Subcutaneous abdominal adipose tissue (tissue), 5 donors: ENCODE measurements around the gene NME4.

Source experiments
- H3K27ac ChIP-seq: one replicate; pipeline ENCODE4 v1.7.0; 2013; ENCODE audit warnings: low read depth, mild to moderate bottlenecking, inconsistent platforms, low read length, moderate library complexity
- H3K27me3 ChIP-seq, 5 donors: one replicate each; pipeline ENCODE4 v1.7.0; 2013; ENCODE audit warnings: low read length in 5 of 5, inconsistent platforms in 1 of 5; ENCODE audit not compliant: control insufficient read depth in 5 of 5, insufficient read depth in 4 of 5
- H3K36me3 ChIP-seq, 5 donors: one replicate each; pipeline ENCODE4 v1.7.0; 2013; ENCODE audit warnings: low read length in 5 of 5; ENCODE audit not compliant: control insufficient read depth in 5 of 5, insufficient read depth in 5 of 5
- H3K4me1 ChIP-seq, 5 donors: one replicate each; pipeline ENCODE4 v1.7.0; 2013; ENCODE audit warnings: low read length in 5 of 5, mild to moderate bottlenecking in 3 of 5, moderate library complexity in 1 of 5; ENCODE audit not compliant: control insufficient read depth in 5 of 5, insufficient read depth in 5 of 5
- H3K4me3 ChIP-seq, 5 donors: one replicate each; pipeline ENCODE4 v1.7.0; 2013; ENCODE audit warnings: low read length in 5 of 5, low read depth in 1 of 5
- H3K9ac ChIP-seq, 5 donors: one replicate each; pipeline ENCODE4 v1.7.0; 2013; ENCODE audit warnings: low read length in 5 of 5, mild to moderate bottlenecking in 4 of 5, moderate library complexity in 3 of 5
- H3K9me3 ChIP-seq, 5 donors: one replicate each; pipeline ENCODE4 v1.7.0; 2013; ENCODE audit warnings: low read length in 5 of 5; ENCODE audit not compliant: control insufficient read depth in 5 of 5
- donor health status: healthy.
- donor health status: healthy.
- donor health status: healthy.
- donor health status: healthy.
- donor health status: healthy.

The NME4 gene

DNA sequence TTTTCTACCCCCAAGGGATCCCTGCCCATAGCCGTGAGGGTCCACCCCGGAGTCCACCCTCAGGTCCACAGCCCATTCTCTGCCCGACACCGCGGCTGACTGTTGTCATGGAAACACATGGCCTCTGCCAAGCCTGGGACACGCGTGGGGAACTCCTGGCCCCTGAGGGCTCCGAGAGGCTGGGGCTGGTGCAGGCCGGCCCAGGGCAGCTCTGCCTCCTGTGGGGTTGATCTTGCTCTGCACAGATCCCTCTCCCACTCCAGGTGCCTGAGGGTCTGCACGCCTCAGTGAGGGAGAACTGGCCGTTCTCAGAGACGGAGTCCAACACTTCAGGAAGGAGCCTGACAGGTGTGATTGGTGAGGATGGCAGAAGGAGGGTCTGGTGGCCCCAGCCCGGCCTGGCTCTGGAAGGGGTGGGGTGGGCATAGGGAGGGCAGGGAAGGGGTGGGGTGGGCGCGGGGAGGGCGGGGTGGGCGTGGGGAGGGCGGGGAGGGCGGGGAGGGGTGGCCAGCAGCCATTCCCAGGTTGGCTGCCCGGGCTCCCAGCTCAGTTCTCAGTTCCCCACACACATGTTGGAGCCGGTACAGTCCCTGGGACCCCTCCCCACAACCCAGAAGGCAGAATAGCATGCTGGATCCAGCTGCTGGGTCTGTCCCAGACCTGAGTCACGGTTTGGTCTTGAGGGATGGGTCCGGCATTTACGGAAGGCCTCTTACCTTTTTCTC is 33.1 kb upstream of the NME4 start:
- no peak overlapping the region for H3K9ac ChIP-seq
- H3K9me3 ChIP-seq: no peaks in the 10 kb centered on the region
- H3K27ac ChIP-seq: no peak overlapping the region
- peaks cover 0 to 29% (median 26%) of the 10 kb centered on the region in 5 donors for H3K36me3 ChIP-seq
- no peak overlapping the region for H3K4me3 ChIP-seq
- peaks cover 0 to 2% (median 0%) of the 10 kb centered on the region in 5 donors for H3K4me1 ChIP-seq
- peaks cover 11 to 25% (median 18%) of the 10 kb centered on the region in 5 donors for H3K27me3 ChIP-seq

DNA sequence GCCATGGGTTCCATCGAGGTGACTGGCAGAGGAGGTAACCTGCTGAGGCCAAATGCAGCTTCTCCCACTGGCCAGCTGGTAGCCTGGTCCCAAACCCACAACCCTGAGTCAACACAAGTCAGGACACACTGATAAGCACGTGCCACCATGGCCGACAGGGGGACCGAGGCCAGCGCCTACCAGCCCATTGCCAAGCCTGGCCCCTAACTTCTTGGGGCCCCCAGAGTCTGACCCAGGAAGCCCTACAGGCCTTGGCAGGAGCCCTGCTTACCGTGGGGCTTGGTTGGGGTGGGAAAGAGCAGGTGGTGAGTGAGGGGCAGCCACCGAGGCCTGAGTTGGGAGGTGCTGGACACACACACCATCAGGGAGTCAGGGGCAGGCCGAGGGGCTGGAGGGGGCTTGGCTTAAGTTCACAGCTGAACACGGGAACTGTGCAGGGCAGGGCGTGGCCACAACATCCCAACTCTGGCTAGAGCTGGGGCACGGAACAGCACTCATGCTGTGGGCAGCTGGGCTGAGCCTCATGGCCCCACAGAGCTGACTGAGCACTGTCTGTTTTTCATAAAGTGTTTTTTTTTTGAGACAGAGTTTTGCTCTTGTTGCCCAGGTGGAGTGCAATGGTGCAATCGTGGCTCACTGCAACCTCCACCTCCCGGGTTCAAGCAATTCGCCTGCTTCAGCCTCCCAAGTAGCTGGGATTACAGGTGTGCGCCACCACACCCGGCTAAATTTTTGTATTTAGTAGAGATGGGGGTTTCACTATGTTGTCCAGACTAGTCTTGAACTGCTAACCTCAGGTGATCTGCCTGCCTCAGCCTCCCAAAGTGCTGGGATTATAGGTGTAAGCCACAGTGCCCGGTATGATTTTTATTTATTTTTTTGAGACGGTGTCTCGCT is 32.2 kb upstream of the NME4 start:
- Histone ChIP-seq H3K9ac (no peak overlapping the region), H3K27ac (no peak overlapping the region), H3K27me3 (peaks cover 11 to 25% (median 18%) of the 10 kb centered on the region in 5 donors), H3K9me3 (no peaks in the 10 kb centered on the region), H3K4me1 (peaks cover 0 to 9% (median 6%) of the 10 kb centered on the region in 5 donors), H3K36me3 (peaks cover 0 to 30% (median 26%) of the 10 kb centered on the region in 5 donors), H3K4me3 (no peak overlapping the region)

DNA sequence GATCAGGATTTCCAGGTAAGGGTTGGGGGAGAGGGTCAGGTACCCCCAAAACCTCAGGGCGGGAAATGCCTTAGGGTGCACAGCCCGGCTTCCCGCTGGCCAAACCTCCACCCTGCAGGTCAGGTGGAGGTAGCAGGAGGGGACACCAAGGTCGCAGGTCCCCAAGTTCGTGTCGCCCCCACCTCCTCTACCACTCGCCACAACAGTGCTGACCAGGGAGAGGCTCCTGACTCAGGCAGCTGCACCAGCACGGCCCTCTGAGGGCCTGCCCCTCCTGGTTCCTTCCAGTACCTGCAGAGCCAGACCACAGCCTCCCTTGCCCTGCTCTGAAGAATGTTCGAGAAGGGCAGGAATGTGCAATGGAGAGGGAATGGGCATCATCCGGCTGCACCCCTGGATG is 30.5 kb upstream of the NME4 start:
- no peak overlapping the region for H3K9ac ChIP-seq
- peaks cover 11 to 25% (median 18%) of the 10 kb centered on the region in 5 donors for H3K27me3 ChIP-seq
- H3K4me3 ChIP-seq: no peak overlapping the region
- no peaks in the 10 kb centered on the region for H3K9me3 ChIP-seq
- no peak overlapping the region for H3K27ac ChIP-seq
- H3K36me3 ChIP-seq: peaks cover 0 to 32% (median 27%) of the 10 kb centered on the region in 5 donors
- peaks cover 0 to 19% (median 15%) of the 10 kb centered on the region in 5 donors for H3K4me1 ChIP-seq

DNA sequence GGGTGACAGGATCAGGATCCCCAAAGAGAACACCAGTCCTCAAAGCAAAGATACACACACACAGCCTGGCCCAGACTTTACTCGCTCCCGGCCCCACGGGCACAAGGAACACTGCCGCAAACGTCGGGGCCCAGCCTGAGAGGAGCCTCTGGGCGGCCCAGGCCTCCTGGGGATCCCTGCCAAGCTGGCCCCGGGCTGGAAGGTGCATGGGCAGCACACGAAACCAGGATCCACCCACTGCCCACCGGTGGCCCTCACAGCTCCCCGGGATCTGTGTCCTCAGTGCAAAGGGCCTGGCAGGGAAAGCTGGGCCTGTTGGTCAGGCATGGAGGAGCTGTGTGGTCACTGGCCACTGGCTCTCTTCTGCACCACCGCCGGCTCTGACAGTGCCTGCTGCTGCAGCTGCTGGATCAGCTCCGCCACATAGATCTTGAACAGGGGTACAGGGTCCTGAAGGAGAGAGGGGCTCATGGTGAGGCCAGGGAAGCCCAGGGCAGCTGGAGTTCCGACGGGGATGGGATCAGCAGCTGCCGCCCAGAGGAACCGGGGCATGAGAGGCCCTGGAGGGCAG is 29.6 kb upstream of the NME4 start:
- H3K27ac ChIP-seq: no peak overlapping the region
- no peak overlapping the region for H3K4me3 ChIP-seq
- H3K9ac ChIP-seq: no peak overlapping the region
- H3K36me3 ChIP-seq: peaks cover 0 to 41% (median 37%) of the 10 kb centered on the region in 5 donors
- H3K4me1 ChIP-seq: peaks cover 0 to 19% (median 14%) of the 10 kb centered on the region in 5 donors
- peaks cover 11 to 19% (median 16%) of the 10 kb centered on the region in 5 donors for H3K27me3 ChIP-seq
- H3K9me3 ChIP-seq: no peaks in the 10 kb centered on the region

DNA sequence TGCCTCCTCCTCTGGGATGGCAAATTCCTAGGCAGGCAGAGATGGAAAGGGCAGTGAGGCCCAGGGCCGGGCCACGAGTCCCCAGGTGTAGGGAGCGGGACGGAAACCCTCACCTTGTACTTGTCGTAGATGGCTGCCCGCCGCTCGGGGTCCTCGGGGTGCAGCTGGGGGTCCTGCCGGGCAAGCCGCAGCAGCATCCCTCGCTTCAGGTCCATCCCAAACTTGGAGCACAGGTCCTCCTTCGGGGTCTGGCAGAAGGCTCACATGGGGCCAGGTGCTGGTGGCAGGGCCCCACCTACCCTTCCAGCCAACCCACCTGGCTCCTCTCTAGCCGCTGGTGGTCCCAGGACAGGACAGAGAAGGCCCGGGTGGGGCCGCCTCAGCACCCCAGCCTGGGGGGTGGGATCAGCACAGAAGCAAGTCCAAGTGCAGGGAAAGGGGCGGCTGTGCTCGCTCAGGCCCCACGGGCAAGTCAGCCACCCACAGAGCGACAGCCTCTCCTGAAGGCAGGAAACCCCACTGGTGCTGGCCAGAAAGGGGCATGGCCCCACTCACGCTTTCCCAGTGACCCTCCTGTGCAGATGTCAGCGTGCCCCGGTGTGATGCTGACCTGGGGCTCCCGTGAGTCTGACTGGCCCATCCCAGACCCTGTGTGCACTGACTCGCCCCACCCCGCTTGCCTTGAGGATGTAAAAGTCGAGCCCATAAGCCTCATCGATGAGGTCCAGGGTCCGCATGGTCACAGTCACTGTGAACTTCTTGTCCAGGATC is 28.4 kb upstream of the NME4 start:
- peaks cover 8 to 12% (median 11%) of the 10 kb centered on the region in 5 donors for H3K27me3 ChIP-seq
- H3K9me3 ChIP-seq: no peaks in the 10 kb centered on the region
- H3K4me1 ChIP-seq: peaks cover 0 to 19% (median 14%) of the 10 kb centered on the region in 5 donors
- no peak overlapping the region for H3K27ac ChIP-seq
- H3K36me3 ChIP-seq: peaks cover 0 to 52% (median 47%) of the 10 kb centered on the region in 5 donors
- no peak overlapping the region for H3K9ac ChIP-seq
- H3K4me3 ChIP-seq: no peak overlapping the region

DNA sequence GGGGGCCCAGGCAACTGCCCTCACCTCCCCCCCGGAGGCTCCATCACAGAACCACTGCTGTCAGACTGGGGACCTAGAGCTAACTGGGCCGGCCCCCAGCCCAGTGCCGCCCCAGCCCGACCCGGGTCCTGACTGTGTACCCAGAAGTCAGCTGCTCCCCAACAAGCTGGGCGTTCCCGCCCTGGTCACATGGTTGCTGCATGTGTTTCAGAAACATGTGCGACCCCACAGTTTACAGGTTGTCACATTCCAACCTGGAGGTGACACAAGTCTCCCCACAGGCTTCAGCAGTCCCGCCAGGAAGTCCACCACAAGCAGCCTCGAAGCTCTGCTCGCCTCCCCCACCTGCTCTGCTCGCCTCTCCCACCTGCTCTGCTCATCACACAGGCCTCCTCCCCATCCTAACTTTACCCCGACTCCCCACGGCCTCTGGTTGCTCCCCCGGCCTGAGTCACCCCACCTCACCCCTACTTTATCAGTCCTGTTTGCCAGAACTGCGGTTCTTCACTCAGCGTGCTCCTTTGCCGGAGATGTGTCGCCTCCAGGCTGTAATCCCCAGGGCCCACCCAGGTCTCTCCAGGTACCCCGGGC is 27.6 kb upstream of the NME4 start:
- Histone ChIP-seq H3K9me3 (no peaks in the 10 kb centered on the region), H3K27ac (no peak overlapping the region), H3K36me3 (peaks cover 0 to 60% (median 54%) of the 10 kb centered on the region in 5 donors), H3K9ac (peak overlapping the region in 3 of 5 donors; percentile 43 to 64 (median 47)), H3K27me3 (peaks cover 5 to 6% (median 6%) of the 10 kb centered on the region in 5 donors), H3K4me3 (peak overlapping the region in 3 of 5 donors; percentile 31 to 58 (median 36)), H3K4me1 (peaks cover 0 to 19% (median 14%) of the 10 kb centered on the region in 5 donors)

DNA sequence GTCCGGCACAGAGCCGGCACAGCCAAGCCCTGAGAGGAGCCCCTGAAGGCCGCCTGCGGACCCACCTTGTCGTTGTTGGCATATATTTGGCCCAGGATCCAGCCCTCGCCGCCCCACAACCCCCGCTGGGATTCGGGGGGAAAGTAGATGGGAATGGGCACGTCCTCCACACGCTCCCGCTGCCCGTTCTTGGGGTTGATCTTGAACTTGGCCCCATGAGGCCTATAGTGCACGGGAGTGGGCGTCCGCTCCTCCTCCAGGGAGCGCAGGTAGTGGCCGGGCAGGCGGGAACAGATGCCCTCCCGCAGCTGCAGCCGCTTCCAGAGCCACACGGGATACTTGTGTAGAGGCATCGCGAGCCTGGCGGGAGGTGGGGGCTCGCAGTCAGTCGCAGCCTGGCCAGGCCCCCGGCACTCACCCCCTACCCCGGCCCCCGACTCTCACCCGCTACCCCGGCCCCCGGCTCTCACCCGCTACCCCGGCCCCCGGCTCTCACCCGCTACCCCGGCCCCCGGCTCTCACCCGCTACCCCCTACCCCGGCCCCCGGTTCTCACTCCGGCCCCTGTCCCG is 27.0 kb upstream of the NME4 start:
- Histone ChIP-seq H3K9me3 (no peaks in the 10 kb centered on the region), H3K9ac (peak overlapping the region in 3 of 5 donors; percentile 43 to 64 (median 47)), H3K4me3 (peak overlapping the region in 4 of 5 donors; percentile 27 to 58 (median 37)), H3K27ac (no peak overlapping the region), H3K4me1 (peaks cover 0 to 19% (median 14%) of the 10 kb centered on the region in 5 donors), H3K36me3 (peaks cover 0 to 66% (median 60%) of the 10 kb centered on the region in 5 donors), H3K27me3 (no peaks in the 10 kb centered on the region)

DNA sequence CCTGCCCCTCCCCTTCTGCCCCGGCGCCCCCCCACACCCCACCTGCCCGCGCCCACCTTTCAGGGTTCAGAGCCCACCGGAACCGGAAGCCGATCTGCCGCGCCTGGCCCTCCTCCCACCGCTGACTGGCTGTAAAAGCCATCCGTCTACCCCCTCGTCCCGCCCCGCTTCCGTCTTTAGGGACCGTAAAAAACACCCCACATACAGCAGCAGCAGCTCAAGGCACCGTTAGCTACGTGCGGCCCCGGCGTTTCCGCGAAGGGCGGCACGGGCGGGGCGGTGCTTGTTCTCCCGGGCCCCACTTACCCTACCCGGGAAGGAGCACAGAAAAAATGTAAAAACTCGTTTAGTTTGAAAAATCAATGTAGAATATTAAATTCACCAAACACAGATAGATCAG is 26.6 kb upstream of the NME4 start, which contains the start of gene MRPL28:
TSS of gene MRPL28 (minus strand) at position 96 of the 400 bp plus-strand sequence. CDS start 320 bp downstream, outside the sequence.
- H3K9ac ChIP-seq: peak within 1 kb of the TSS in 4 of 5 donors; percentile 53 to 80 (median 61)

More for the DNA sequence above, 26.6 kb upstream of the NME4 start, which contains the start of gene MRPL28:
- Histone ChIP-seq H3K4me3 (peak within 1 kb of the TSS in 4 of 5 donors; percentile 27 to 58 (median 37)), H3K4me1 (peaks cover 0 to 19% (median 14%) of the 10 kb centered on the region in 5 donors), H3K36me3 (peaks cover 0 to 70% (median 63%) of the 10 kb centered on the region in 5 donors), H3K27me3 (no peaks in the 10 kb centered on the region), H3K9me3 (no peaks in the 10 kb centered on the region), H3K27ac (peak within 1 kb of the TSS; percentile 75)
